Uterus (tissue), 2 donors: ENCODE data around the gene CORO7.

Source experiments
- CTCF ChIP-seq, 4 experiments: fragments of 200-600 bp in 2 of 4; fragments of 450-650 bp in 2 of 4; sonication (generic) in 2 of 4; IDR thresholded peaks; one replicate each; pipeline ENCODE4 v1.5.1; 2016 to 2019; ENCODE audit warnings: antibody characterized with exemption in 4 of 4, mild to moderate bottlenecking in 2 of 4, moderate library complexity in 1 of 4
- POLR2A ChIP-seq, 2 donors: fragments of 450-650 bp; IDR thresholded peaks; one replicate each; pipeline ENCODE4 v1.6.1; 2016; ENCODE audit warnings: antibody characterized with exemption in 2 of 2, mild to moderate bottlenecking in 1 of 2, moderate library complexity in 1 of 2

GRCh38 chr16:4328046-4328781 lies 88.2 kb downstream of the CORO7 start:
- TF ChIP-seq CTCF (IDR thresholded peaks at IDR 0.05), result peak; percentile 63 to 80 (median 69)
- no peak for TF ChIP-seq POLR2A (IDR thresholded peaks at IDR 0.05)
